GM21529 (cell line): ENCODE data around the gene DCLRE1A.

ENCODE experiments used
- ATAC-seq: cut with Tn5 transposase; IDR thresholded peaks from one replicate; pipeline ENCODE4 v1.9.1; 2021; ENCODE audit not compliant: unreplicated experiment

The DCLRE1A gene

GRCh38 chr10:113791691-113792090 lies 62.2 kb downstream of the DCLRE1A start:
- ATAC-seq = no peak

- peak; percentile 89 for ATAC-seq
These were observed 65.2 kb downstream of the DCLRE1A start for GRCh38 chr10:113788604-113789083.
